ENCODE measurements around the gene TAF11L14.
"Not testable (repeated sequence)": the region's sequence is repeated elsewhere in the genome, so short reads cannot be mapped to it uniquely, and the experiment has no call there.

GRCh38 chr5:17607461-17607860 lies 26.8 kb upstream of the TAF11L14 start:
- TF ChIP-seq TOX (CRISPR knock-in tag; IDR thresholded peaks at IDR 0.05; ENCODE audit: borderline replicate concordance); PATZ1 (CRISPR knock-in tag; IDR thresholded peaks at IDR 0.05; ENCODE audit: borderline replicate concordance); OSR1 (CRISPR knock-in tag; IDR thresholded peaks at IDR 0.05): not testable (repeated sequence)
- TF ChIP-seq, protein P1, sequence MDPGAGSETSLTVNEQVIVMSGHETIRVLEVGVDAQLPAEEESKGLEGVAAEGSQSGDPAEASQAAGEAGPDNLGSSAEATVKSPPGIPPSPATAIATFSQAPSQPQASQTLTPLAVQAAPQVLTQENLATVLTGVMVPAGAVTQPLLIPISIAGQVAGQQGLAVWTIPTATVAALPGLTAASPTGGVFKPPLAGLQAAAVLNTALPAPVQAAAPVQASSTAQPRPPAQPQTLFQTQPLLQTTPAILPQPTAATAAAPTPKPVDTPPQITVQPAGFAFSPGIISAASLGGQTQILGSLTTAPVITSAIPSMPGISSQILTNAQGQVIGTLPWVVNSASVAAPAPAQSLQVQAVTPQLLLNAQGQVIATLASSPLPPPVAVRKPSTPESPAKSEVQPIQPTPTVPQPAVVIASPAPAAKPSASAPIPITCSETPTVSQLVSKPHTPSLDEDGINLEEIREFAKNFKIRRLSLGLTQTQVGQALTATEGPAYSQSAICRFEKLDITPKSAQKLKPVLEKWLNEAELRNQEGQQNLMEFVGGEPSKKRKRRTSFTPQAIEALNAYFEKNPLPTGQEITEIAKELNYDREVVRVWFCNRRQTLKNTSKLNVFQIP (CRISPR knock-in tag; IDR thresholded peaks at IDR 0.05; ENCODE audit: borderline replicate concordance, low read depth) = not testable (repeated sequence)

Measured in SK-N-SH treated with all-trans-retinoic acid at 6 μM for 48 hours (cell line).